ENCODE data around the gene TMPRSS2.
A peak's percentile ranks its signal among the peaks of the same experiment; 100 is the strongest.

The TMPRSS2 gene

DNA sequence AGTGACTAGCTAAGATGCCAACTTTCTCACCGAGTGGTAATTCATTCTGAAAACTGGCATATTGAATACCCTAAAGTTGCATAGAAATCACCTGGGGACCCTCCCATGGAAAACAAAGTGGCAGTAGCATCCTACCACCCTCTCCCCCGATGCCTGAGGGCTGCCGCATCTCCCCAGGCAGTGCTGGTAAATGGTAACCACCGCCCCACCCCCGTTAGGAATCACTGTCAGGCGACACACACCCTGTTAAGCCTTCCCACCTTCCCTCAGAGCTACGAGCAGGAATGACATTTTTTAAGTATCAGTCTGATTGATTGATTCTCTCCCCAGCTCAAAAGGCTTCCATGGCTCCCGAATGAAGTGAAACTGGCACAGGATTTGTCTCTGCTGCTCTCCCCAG is 28.3 kb downstream of the TMPRSS2 start:
- no peak for DNase-seq

DNA sequence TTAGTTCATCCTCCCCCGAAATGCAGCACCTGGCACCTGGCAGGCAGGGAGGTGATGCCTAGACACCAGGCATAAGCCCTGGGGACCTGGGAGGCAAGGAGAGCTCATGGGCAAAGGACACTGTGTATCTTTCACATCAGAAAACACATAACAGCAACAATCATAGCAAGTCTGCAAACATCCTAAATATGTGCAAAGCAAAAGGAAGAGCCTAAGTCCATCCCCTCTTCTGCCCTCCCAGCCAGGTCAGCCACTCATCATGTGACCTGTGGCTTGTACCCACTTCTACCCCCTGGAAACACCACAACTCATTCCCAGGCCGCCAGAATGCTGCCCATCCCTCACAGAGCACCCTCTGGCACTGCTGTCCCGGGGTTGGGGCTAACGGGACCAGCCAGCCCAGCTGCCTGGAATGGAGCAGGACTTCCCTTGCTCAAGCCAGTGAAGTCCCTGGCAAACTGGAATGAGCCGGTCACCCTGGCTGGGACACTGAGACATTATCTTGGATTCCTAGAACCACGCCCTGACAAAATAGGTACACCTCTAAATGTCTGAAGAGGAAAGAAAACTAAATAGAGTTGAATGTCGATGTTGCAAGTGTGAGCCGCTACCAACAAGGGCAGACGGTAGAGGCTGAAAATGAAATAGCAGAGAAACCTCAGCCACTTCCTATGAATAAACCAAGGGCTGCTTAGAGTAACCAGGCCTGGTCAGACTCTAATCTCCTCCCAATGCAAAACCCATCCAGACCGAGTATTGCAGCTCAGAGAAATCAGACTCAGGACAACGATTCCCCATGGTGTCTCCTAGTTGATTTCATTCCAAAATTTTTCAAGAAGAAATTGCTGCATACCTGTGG is 29.4 kb downstream of the TMPRSS2 start:
- no peak for DNase-seq

DNA sequence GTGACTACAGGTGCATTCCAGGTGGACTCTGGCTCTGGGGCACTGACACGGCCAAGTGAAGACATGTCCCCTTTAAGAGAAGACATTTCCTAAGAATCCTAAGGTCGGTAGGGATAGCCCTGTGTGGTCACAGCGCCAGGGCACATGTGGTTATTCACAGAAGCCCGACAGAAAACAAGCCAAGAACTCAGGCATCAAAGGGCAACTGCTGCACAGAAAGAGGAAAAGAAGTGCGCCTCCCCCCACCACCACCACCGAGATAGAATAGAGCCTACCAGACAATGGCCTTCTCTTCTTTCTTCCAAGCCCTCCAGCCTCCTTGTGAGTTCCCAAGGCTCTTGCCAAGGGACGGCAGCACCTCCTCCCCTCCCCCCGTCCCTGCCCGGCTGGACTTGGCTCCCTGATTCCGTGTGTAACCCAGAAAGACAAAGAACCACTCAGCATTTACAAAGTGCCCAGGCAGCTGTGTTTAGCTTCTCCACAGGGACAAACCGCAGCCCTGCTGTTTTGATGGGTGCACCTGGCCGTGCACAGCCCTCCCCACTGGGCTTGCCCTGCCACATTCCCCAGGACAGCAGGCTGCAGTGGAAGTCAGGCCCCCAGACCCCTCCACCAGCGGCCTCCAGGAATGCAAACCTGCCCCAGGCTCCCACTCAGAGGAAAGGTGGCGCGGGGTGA is 30.2 kb downstream of the TMPRSS2 start:
- DNase-seq: no peak

DNA sequence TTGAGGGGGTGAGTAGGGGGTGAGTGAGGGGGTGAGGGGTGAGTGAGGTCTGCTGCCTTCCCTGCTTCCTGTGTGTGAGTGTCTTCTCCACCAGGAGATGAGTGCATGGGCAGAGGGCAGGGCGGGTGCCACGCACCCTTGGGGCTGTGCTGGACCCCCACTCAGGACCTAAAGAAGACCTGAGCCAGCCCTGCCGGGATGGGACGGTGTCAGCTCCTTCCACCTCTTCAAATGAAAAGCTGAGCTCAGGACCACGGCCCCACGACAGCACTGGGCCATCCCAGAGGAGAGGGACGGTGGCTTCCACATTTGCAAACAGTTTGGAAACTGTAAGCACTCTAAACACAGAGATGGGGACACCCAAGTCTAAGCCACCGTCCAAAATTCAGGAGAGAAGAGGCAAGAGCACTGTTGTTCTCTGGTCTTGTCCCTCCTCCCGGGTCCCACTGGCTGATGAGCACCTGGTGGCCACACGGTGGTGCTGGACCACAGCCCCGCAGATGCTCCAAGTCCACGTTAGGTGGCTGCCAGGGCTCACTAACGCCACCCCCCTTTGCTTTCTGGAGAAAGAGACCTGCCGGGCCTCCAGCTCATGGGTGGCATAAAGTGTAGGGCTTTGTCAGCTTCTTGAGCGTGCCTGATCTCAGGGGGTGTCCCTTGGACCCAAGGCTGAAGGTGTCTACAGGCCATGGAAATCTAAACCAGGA is 32.1 kb downstream of the TMPRSS2 start:
- no peak for DNase-seq

DNA sequence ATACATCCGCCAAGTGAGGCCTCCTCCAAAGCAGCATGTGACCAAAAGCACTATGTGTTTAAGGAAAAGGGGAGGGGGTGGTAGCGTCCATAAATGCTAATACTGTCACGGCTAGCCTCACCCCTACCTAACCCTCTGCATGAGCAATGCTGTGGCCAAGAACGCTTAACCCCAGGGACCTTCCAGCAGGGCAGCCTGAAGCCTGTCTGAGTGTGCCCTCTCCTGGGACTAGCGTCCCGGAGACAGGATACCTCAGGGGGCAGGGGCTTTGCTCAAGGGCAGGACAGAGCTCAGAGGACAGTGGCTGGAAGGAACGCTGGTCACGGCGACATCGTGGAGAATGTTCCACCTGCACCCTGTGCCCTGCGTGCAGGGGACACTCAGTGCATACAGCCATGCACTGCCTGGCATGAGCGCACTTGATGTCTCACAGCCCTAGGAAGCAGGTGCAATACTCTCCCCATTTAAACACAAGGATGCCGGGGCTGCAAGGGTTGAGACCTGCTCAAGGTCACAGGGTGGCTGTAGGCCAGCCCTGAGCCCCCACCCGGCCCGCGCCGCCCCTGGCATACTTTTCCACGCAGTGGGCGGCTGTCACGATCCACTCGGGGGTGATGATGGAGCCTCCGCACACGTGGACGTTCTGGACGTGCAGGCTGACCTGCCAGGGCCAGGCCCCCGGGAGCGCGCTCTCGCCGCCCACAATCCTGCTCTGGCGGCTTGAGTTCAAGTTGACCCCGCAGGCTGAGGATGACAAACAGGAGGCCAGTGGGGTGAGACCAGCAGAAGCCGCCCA is 35.0 kb downstream of the TMPRSS2 start:
- no peak for DNase-seq

DNA sequence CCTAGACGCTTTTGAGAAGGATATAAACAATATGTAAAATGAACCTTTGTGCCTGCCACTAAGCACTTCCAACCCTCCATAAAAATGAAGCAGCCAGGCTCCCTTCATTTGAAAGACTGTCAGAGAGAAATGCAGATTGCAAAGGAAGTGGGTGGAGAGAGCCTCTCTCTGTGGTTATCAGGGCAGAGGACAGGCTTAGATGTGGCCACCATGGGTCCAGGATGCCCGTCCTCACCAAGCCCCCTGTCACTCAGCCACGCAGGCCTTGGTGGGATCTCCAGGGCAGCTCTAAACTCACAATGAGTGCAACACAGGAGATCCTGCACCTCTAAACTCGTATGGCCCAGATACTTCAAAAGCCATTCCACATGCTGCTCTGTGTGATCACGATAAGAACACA is 37.9 kb downstream of the TMPRSS2 start:
- no peak for DNase-seq

DNA sequence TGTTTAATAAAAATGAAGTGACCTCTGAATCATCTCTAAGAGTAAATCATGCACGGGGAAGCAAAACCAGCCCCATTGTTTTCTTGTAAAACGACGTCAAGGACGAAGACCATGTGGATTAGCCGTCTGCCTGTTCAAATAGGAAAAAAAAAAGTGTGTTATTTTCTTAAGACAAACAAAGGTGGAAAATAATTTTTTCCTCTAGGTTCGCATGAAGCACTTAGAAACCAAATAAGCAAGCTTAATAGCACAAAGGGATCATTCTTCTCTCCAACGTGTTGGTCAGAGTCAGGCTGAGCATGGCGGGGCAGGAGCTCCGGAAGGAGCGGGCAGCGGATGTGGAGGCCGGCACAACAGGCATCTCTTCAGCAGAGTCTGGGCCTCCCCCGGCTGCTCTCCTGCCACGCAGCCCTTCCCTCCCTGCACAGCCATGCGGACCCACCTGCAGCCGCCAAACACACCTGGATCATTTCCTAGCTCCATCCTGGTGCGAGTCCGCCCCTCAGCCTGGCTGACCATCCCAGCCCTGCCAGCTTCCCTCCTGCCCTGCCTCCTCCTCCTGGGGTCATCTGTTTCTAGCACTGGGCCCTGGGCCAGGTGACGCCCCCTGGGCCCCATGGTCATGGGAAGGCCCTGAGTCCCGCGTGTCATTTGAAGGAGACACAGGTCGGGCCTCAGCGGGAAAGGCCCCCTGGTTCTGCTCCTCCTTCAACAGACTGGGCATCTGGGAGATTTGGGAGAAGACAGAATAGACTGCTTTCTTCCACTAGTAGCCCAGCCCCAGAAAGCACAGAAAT is 41.7 kb downstream of the TMPRSS2 start:
- no peak for DNase-seq

DNA sequence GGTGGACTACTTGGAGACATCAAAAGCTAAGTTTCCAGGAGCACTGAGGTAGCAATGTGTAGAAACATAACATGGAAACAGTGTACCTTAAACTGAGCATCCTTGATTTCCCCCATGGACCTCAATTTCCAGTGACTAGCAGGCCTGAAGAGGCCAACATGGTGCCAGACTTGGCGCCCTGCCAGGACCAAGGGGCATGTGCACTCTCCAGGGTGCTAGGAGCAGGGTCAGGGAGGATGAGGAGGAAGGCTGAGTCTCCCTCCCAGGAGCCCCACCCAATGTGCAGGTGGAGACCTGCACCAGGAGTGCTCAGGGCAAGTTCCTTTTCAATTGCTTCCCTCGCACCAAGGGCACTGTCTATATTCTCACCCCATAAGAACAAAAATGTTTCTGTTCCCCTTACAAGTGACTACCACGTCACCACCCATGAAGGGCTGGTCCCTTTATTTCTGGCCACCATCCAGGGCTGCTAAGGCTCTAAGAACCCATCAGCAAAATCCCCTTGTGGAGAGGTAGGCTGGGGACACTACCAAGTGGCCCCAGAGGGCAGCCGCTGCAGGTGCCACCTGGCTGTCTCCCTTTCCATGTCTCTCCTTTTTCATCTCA is 42.7 kb downstream of the TMPRSS2 start:
- DNase-seq: no peak

DNA sequence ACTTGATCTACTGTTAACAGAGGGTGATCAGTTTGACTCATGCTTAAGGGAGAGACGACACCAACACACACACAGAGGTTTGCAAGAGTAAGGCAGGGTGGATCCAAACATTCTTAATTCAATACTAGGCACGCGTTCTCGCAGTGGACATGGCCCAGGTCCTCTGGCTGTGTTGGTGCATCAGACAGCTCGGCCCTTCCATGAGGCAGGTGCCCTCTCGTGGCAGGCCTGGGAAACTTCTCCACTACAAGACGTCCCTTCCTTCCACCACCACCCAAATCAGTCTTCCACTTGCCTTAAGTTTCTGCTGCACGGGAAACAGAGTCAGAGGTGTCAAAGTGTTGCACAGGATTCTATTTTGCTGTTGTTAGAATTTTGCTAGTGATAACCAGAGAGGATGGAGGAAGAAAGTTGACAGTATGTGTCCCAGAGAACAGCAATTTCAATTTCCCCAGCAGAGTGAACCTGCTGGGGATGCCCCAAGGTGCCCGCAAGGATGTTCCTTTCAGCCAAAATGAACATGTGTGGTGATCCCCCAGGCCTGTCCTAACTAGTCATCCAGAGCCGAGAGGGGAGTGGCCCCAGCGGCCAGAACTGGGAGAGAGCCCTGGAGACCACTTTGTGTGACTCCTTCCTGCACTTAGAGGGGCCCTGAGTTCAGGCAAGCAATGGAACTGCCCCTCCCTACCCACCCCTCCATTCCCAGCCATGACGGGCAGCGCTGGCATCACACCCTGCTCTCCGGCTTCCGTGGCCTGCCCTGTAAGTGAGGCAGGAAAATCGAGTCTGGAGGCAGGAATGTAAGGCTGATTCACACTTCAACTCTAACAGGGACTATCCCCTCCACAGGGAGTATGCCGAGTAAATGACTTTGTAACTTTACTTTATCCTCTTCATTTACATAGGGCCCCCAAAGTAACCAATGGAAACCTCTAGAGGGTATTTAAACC is 47.1 kb downstream of the TMPRSS2 start:
- peak; percentile 26 for DNase-seq

DNA sequence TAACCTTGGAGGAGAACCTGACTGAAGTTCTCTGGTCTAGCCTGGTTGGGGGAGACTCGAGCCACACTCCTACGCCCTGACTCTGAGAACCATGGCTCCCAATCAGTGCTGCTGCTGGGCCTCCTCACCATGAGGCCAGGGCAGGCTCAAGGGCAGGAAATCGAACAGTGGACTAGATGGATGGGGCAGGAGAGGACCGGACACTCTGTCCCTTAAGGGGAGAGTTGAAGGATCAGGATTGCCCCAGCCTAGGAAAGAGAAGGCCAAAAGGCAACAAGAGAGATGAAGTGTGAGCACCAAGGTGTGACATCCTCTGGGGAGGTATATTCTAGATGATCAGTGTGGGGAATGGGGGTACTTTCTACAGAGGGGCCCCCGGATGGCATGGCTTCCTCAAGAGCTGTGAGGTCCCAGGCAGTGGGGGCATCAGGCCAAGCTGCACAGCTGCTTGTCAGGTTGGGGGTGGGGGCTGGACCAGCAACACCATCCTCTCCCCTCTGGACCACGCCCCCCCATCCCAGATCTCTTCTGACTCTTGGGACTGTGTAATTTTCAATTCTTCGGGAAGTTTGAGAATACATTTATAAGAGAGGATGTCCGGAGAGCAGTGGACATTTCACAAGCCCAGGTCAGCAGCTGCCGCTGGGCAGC is 47.9 kb downstream of the TMPRSS2 start:
- DNase-seq: no peak

DNA sequence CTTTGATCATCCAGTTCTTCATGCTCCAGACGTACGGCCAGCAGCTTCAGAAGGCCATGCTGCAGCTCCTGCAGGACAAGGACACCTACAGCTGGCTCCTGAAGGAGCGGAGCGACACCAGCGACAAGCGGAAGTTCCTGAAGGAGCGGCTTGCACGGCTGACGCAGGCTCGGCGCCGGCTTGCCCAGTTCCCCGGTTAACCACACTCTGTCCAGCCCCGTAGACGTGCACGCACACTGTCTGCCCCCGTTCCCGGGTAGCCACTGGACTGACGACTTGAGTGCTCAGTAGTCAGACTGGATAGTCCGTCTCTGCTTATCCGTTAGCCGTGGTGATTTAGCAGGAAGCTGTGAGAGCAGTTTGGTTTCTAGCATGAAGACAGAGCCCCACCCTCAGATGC is 49.4 kb downstream of the TMPRSS2 start:
- DNase-seq: no peak

DNA sequence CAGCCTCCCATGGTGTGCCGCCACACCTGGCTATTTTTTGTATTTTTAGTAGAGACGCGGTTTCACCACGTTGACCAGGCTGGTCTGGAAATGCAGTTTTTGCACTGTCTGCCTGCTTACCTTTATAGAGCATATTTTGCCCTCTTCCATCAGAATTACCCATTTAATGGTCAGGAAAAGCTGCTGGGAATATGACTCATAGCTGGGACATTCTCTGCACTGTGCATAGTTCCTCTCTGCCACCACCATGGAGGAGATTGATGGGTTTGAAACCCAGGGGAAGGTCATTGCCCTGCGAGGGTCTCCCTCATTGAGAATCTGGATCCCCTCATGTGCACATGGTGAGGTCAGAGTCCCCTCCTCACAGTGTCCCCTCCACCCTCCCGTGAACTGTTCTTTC is 49.8 kb downstream of the TMPRSS2 start:
- DNase-seq: no peak

DNA sequence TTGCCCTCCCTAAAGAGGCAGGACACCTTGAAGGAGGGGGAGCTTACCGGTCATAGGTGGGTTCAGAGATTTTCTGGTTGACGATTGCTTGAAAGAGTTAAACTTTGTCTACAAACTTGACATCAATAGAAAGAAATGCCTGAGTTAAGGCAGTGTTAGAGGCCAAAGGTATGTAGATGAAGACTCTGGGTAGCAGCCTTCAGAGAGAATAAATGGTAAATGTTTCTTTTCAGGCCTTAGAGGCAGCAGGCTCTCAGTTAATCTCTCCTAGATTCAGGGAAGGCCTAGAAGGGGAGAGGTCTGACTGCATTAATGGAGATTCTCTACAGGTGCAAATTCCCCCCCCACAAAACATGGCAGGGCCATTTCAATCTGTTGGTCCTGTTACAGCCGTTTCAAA is 54.2 kb downstream of the TMPRSS2 start:
- no peak for DNase-seq

DNA sequence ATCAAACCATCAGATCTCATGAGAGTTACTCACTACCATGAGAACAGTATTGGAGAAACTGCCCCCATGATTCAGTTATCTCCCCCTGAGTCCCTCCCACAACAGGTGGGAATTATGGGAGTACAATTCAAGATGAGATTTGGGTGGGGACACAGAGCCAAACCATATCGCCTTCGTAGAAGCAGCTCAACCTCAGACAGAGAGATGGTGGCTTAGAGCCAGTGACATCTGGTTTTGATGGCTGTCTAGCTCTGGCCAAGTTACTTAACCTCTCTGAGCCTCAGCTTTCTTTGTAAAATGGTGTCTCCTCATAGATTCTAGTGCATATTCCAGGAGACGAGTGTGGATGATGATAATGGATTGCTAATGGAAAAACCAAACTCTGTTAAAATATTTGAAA is 54.8 kb downstream of the TMPRSS2 start:
- DNase-seq: no peak

DNA sequence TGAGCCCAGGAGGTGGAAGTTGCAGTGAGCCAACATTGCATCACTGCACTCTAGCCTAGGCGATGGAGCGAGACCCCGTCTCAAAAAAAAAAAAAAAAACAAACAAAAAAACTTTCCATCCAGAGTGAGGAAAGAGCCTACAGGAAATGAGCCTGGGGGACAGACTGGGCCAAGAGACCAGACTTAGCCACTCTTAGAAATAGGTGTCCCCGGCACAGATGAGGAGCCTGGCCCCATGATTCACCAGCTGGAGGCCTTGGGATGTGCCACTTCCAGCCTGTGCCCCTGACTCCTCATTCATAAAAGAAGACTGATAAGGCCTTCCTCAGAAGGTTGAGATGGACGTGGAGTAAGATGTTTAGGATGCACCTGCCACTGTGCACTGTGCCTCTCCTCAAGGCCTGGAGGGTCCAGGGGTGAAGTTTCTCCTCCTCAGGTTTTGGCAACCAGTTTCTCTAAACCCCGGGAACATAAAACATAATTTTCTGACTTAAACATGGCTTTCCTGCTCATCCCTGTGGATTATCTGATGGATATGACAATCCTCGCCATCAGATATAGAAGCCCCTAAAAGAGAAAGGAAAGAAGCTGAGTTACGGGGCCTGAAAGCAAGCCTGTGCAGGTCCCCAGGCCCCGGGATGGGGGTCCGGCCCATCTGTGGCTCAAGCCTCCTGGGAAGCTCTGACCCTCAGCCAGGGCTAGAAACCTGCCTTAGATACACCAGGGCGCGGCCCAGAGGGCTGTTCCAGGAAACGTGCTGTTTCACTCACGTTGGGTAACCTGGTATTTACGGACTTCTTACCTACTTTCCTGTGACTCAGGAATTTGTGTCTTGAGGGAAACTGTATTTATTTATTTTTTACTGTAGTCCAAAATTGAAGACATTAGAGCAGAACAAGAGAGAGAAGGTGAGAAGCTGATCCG is 55.9 kb downstream of the TMPRSS2 start:
- no peak for DNase-seq

DNA sequence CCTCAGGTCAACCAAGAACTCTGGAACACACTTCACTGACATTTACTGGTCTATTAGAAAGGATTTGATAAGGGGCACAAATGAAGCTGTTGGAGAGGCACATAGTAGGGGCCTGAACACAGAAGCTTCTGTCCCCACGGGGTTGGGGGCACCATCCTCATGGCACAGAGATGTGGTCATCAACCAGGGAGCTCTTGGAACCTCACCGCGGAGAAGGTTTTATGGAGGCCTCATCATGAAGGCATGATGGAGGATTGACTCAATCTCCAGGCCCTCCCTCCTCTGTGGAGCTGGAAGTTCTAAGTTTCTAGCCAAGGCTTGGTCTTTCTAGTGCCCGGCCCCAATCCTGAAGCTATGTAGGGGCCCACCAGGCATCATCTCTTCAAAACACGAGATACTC is 58.3 kb downstream of the TMPRSS2 start:
- no peak for DNase-seq

DNA sequence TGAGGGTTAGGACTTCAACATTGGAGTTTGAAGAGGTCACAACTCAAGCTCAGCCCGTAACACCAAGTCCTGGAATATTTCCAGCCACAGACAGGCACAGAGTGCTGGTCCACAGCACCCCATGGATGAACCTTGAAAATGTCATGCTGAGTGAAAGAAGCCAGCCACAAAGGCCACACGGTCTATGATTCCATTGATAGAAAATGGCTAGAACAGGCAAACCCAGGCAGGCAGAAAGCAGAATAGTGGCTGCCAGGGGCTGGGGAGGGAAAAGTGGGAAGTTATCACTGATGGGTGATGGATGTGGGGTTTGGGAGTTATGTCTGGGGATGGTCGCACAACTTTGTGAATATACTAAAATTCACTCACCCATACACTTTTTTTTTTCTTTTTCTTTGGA is 60.6 kb downstream of the TMPRSS2 start:
- no peak for DNase-seq

DNA sequence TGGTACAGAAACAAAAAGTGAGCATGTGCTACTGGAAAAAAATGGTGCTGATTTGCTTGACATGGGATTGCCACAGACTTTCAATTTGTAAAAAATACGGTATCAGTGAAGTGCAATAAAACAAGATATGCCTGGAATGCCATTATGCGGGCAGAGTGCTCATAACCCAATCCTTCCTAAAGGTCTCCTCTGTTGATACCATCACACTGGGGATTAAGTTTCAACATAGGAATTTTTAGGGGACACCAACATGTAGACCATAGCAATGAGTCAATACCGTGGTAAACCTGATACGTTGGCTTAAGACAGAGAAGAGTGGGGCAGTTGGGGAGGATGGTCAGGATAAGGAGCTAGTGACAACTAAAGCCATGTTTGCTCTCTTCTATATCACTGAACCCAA is 61.4 kb downstream of the TMPRSS2 start:
- no peak for DNase-seq

DNA sequence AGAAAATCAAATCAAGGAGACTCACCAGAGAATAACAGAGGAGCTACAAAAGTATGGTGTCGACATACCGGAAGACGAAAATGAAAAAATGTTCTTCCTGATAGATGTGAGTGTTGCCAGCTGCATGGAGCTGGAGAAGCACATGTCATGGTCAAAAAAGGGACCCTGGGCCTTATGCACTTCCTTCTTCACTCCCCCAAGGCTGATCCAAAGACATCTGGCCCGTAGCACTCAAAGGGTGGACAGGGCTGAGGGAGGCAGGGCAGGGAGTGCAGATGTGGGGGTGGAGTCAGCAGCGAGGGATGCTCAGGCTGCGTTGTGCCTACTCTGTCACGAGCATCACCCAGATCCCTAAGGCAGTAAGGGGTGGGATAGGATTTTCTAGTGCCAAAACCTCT is 62.5 kb downstream of the TMPRSS2 start:
- no peak for DNase-seq

All from stimulated activated naive CD4-positive, alpha-beta T cell treated with Interleukin-2 at 50 U/mL for 16 hours (primary cell).